Limb (tissue), 2 donors: ENCODE results near the gene FYN.

Experiments used
- DNase-seq, 2 donors: peaks; one replicate each; pipeline ENCODE4 v3.0.0-alpha.2; 2016; ENCODE audit errors: extremely low spot score in 2 of 2

Gene FYN

DNA sequence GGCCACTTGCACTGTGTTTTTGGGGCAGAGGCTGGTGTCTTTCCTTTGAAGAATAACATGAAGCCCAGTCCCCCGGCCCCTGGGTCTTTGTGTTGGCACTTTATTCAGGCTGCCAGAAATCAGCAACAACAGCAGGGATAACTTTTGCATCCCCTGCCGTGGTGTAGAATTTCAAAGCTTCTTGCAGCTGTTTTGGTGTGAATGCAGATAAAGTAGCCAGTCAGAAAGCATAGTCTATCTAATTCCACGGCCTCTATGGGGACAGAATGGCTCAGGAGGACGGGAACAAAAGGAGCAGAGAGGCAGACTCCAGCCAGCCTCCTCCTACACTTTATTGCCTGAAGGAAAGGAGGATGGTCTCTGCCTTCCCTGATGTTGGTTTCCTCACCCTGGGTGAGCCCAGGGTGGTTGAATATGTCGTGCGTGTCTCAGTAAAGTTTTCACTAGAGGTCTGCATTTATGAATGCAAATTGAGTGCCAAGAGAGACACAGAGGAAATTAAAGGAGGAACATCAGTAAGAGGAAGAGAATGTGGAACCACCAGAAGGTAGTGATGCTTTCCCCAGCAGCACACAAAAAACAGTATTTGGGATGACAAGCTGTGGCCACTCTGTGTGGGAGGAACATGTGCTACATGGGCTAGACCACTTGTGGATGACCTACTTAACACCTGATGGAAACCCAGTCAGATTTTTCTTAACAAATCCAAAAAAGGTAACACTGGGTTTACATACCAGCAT is 141.6 kb downstream of the FYN start:
- no peak for DNase-seq

DNA sequence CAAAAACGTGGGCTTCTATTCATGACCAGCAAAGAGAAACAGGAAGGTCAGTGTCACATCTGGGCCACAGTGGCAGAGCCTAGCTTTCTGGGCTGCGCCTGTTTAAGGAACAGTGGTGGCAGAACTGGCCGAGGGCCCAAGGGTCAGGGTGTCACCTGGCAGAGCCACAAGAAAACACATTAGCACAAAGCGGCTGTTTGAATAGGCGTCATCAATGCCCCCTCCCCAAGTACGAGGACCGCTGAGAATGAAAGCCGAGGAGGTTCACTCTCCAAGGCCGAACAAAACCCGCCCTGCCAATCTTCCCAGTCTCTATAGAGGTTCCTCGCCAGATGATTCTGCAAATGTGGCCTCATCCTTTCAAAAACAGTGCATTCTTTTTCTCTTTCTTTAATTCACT is 142.4 kb downstream of the FYN start:
- peak in 1 of 2 donors; percentile 64 for DNase-seq

DNA sequence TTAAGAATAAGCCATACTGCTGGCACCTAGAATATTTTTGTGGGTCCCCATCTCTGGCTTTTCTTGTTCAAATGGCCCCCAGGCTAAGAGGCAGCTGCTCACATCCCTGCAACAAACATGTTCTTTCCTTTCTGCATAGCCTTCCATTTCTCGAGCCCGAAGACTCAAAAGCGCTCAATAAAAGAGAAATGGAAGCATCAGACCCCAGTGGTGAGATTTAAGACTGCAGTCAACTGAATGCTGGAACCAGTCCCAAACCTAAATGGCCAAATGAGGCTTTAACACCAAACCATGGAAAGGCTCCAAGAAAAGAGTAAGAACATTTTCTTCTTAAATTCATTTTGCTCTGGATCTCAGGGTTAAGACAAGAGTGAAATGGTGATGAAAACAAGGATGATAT is 145.4 kb downstream of the FYN start:
- no peak for DNase-seq

DNA sequence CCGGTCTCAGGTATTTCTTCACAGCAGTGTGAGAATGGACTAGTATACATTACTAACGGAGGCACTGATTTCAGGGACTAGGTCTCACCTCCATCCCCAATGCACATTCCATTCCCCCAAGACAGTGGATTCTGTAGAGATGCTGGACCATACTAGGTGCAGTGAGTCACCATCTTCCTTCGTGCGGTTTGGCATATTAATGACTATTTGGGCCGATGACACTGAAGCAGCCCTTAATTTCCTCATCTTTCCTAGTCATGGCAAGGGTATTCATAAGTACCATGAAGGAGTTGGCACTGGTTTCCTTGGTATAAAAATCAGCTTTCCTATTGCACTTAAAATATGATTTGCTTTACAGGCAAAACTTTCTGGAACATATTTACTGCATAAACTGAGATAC is 146.2 kb downstream of the FYN start:
- DNase-seq: no peak

DNA sequence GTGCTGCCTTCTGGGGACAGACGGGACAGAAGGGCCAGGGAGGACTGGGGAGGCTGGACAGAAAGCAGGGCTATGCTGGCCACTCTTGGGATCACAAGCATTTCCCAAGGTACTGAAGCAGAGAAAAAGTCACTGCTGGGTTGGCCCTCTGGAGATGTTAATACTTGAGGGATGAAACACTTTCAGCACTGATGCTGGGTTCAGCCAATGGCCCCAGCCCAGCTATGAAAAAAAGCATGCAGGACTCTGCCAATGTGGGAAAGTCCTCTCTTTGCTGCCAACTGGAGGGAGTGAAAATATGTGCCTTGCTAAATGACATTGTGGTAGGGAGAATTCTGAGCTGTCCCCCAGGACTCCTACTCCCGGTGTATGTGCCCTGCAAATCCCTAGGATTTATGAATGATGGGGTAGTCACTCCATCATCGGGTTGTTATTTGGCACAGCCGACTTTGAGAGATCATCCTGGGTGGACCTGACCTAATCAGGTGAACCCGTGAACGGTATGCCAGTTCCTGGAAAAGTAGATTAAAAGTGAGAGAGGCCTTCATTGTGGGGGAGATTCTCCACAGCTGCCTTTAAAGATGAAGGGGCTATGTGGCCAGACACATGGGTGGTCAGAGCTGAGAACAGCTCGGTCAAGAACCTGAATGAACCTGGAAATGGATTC is 147.7 kb downstream of the FYN start:
- DNase-seq: no peak

DNA sequence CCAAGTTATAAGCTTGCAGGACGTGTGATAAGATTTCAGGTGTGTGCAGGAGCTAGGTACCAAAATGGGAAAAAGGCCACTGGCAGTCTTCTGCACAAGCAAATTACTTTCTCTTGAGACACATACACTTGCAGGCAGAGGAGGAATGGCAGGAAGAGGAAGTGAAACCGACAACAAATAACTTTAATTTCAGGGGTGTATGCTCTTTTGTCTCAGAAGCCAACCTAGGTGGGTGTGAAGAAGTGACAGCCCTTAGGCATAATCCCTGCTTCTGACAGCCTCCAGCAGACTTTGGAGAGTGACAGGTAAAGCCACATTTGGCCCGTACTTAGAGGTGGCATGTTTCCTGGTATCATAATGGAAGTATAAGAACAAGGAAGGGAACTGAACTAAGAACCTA is 148.7 kb downstream of the FYN start:
- DNase-seq: no peak

DNA sequence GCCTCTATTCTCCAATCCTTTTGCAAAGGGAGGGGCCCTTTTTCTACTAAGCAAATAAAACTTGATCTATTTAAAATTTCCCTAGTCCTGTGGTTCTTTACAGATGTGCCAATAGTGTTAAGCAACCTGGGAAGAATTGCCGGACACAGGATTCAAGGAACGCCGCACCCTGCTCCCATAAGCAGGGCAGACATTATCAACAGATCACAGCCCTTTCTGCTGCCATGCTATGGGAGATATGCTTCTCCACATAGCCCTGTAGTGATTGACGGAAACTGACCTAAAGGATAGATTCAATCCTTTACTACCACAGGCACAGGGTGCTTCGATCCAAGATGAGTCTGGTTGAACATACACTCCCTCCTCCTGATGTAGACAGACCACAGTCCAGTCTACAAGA is 149.2 kb downstream of the FYN start:
- DNase-seq: no peak

DNA sequence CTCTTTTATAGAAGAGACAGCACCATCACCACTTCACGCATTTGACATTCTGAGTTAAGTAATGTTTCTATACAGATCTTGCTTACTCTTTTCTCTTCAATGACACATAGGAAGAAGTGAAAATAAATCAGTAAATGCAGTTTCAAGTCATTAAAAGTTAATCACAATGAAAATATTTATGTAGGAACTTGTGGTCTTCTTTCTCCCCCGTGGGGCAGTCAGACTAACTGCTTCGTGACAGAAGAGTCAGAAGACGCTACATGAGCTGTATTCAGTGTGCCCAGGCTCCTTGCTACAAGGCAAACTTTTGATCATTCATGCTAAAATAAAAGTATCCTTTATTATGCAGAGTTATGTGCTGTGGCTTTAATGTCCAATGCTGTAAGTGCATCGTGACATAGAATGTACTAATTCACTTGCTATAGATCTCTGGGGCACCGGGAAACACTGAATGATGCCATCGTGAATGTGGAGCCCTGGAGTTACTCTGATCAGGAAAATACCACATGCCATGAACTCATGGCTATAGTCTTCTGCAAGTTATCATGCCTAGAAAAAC is 149.8 kb downstream of the FYN start:
- DNase-seq: no peak

DNA sequence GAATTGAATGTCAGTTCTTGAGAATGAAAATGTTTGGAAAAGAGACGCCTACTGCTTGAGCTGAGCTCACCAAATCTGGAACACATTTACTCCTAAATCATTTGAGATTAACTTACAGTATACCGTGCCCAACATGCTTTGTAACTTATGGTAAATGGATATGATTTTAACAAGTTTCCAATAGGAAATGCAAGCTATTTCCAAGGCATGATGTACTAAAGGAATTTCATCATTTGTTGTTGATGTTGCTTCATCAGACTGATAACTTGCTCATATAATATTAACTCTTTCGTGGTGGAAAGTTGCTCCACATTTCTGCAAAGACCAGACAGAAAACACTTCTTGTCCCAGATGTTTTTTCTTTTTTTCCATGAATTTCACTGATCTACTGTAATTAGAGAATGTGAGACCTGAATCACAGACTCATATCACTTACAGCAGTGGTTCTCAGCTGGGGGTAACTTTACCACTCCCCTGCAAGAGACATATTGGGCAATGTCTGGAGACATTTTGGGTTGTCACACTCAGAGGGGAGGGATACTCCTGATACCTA is 151.0 kb downstream of the FYN start:
- peak in 1 of 2 donors; percentile 91 for DNase-seq

DNA sequence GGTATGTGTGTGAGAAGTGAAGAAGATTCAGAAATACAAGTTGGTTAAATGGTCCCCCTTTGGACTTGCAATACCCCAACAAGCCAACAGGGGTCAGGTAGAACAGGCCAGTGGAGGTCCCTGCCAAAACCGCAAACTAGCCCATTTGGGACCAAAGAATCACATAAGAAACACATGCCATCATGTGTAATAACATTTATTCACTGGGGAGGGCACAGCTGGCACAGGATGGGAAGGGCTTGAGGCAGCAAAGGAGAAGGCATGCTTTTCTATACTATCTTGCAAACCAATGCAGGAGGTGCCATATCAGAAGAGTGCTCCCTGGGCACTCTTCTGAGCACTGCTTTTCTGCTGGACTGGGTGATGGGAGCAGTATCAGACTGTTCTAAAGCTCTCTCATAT is 151.5 kb downstream of the FYN start:
- peak in 1 of 2 donors; percentile 60 for DNase-seq

DNA sequence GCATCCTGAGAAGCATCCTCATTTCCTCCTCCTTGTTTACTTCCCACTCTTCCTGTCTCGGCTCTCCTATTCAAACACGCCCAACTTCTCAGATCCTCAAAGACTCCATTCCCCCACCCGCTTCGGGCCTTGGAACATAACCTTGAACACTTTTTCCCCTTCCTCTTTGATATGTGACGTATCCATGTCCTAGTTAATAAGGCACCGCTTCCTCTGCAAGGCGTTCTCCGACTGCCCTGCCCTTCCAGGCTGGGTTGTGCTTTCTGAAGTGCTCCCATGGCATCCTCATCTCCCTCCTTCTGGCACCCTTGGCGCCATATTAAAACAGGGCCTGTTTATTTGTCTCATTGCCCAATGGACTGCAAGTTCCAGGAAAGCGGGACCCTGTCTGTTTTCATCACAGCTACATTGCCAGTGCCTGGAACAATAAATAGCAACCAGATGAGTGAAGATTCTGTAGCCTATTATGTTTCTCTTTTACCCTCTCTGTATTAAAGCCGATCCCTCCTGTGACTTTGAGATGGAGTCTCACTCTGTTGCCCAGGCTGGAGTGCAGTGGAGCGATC is 152.2 kb downstream of the FYN start:
- no peak for DNase-seq

DNA sequence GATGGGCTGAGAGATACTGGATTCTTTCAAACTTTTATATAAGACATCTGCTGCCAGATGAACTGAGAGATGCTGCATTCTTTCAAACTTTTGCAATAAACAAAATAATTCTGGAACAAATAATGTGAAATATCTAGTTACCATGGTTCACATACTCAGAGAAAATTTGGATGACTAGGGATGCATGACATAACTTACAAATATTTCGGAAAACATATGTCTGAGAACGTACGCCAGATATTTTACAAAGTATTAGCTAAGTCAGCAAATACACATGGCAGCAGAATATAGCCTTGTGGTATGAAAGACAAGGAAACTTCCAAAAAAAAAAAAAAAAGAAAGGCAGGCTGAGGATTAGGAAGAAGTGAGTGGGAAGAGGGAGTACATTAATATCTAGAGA is 154.3 kb downstream of the FYN start:
- peak in 1 of 2 donors; percentile 89 for DNase-seq

DNA sequence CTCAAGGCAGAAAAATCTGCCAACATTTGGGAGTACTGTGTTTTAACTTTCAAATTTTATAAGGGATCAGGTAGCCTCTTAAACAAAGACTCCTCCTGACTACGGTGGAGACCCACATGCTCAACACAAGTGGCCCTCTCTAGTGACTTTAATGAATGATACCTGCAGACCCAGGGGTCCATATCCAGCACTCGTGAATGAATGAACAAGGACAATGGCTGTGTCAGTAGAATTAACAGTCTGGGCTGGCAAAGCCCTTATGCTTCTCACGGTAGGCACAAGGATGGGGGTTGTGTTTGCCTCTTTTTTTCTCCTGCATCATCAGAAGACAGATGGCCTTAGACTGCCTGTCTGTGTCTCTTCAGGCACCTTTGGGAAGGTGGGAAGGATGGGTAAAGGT is 154.9 kb downstream of the FYN start:
- DNase-seq: no peak

DNA sequence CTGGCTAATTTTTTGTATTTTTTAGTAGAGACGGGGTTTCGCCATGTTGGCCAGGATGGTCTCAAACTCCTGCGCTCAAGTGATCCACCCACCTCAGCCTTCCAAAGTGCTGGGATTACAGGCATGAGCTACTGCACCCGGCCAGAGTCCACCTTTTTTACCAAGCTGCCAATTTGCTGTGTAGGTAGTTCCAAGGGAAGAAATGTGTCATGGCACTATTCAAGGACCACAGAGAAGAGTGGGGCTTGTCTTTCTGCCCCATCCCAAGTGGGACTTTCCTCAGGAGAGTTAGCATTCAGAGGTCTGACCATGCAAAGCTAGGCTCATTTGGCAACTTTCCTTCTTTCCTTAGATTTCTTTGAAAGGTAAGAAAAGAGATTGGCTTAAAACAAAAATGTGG is 155.6 kb downstream of the FYN start:
- DNase-seq: no peak

DNA sequence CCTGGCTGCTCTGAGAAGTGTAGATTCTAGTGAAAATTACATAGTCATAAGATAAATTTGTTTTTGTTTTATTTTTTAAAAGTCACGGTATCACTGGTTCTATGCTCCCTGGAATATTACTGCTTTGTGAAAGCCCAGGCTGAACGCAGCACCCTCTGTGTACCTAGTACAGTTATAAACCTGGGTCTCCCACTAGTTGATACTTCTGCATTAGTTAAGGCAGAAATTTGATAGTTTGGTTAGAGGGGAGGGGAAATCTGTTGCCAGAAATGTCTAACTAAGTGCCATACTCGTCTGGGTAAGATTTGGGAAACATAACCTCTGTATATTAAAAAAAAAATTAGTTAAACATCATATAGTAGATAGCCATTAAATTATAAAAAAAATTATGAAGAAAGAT is 156.9 kb downstream of the FYN start:
- no peak for DNase-seq

DNA sequence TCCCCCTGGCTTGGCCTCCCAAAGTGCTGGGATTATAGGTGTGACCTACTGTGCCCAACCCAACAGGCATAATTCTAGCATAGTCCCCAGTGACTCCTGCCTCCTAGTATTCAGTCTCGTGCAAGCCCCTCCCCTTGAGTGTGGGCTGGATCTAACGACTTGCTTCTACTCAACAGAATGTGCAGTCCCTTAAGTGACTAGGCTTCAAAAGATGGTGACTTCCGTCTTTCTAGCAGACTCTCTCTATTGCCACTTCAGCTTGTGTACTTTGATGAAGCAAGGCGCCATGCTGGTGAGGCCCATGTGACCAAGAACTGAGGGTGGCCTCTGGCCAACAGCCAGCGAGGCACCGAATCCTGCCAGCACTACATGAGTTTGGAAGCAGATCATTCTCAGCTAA is 157.9 kb downstream of the FYN start:
- no peak for DNase-seq

DNA sequence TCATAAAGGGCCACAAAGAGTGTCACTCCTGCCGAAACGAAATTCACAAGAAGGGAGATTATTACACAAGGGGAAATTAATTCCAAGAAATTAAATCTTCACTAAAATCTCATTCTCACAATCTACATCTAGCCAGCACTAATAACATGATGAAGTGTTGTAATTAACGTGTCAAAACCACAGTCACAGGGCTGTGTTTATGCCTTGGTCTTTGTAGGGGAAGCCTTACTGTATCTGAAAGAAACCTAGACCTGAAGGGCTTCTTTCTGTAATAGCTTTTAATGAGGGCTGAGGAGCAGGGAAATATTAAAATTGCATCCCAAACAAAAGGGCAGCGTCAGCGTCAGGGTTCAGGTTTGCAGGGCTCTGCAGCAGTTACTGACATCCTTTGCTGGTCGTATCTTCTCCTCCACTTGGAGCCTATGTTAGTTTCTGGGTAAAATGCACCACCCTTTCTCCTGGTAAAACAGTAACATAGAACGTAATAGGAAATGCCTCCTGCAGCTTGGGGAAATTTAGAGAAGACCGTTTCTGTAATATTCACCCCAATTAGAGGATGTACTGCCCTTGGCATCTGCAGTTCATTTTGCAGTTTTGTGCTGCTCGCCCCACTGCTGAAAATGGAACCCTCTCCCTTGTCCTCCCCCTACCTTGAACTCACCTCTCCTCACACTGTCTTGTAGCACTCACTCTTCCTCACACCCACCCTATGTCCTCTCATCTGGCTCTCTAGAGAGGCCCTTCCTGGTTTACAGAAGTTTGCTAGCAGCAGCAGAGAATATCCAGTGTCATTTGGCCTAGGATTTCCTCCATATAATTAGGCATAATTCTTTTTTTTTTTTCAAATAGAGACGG is 158.6 kb downstream of the FYN start:
- DNase-seq: no peak

DNA sequence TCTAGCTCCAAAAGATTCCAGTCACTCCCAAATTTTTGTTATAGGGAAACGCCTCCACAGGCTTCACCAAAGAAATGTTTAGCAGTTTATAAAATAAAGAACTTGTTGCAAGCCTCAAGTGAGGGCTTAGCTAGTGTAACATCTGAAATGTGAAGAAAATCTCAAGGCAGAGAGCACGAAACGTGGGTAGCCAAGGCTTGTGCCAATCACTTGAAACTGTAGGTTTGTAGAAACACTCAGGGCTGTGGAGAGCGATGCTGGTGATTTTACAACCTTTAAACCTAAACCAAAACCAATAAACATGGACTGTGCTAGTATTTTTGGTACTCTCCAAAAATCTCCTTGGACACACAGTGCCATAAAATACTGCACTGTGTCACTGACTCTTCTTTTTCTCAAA is 159.4 kb downstream of the FYN start:
- DNase-seq: no peak

DNA sequence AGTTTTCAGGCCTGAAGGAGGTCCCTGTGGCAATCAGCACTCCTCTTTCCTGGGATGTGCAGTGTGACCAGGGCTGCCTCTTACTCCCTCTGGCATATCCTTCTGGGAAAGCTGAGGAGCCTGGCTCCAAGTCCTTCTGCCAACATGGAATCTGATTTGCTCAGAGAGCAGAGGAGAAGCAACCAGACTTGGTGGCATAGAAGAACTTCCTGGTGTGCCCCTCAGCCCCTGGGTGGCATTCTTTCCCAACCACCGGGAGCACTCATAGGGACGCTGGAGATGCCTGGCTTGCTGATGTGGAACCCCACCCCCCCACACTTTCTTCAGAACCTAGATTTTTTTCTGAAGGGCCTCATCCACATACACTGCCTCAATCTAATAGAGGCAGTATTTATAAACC is 160.0 kb downstream of the FYN start:
- DNase-seq: no peak

DNA sequence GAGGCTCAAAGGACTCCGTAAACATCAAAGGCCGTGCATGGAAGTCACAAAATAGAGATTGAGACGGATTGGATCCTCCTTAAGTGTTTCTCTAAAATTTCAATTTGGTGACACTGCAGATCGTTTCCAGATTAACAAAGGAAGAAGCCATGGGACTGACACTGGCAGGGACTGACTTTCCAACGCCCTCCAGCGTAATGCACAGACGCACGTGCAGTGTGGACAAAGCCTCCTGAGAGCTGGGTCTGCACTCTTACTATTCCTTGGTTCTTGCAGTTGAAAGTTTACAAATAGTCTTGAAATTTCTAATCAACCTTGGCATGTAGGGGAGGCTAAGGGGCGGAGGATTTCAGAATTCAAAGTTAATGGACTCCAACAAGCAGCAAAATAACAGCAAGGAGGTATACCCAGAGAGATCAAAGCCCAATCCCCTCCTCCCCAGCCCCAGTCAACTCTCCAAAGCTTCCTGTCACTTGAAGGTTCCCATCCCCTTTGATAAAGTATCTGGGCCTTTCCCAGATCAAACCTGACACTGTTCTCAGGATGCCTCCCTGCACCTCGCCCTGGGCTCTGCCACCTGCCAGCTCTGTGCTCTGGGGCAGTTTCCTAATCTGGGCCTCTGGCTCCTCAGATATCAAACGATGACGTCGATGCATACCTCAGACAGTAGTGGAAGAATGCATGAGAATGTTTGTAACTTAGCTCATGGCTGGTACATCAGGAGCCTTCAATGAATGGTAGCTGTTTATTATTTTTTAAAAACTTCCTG is 161.1 kb downstream of the FYN start:
- DNase-seq: no peak

DNA sequence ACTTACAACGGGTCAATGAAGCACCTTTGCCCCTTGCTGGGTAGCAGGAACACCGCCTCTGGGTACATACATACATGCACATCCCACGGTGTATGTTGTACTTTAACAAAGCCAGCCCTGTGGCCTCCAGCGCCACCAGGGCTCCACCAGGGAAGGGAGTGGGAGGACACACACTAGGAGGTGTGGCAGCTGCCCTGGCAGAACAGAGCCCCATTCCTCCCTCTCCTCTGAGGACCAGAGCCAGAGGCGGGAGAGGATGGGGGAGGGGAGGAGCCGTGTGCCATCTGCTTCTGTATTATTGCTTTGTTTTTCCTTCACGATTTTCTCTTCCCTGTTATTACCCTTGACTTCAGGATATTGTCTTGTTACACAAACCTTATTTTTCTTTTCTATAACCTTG is 161.8 kb downstream of the FYN start:
- peak; percentile 62 to 67 for DNase-seq
